IMR-90 (cell line): Measurements from ENCODE around the gene TTC28.

Source experiments
- BHLHE40 ChIP-seq: fragments of 150-350 bp; IDR thresholded peaks from 2 replicates; pipeline ENCODE4 v1.6.1; 2016; ENCODE audit warnings: mild to moderate bottlenecking, low read depth, low read length
- CHD1 ChIP-seq: IDR thresholded peaks from 2 replicates; pipeline ENCODE4 v1.6.1; 2012; ENCODE audit warnings: low read depth, low read length, improper control_type of control experiment
- CTCF ChIP-seq: conservative IDR thresholded peaks from 2 replicates; pipeline ENCODE4 v1.5.1; 2012; ENCODE audit warnings: mild to moderate bottlenecking, low read depth, low read length, improper control_type of control experiment
- ELK1 ChIP-seq: fragments of 150-350 bp; IDR thresholded peaks from 2 replicates; pipeline ENCODE4 v1.6.1; 2016; ENCODE audit warnings: low read depth, mild to moderate bottlenecking, low read length, moderate library complexity, borderline replicate concordance
- MAFK ChIP-seq: IDR thresholded peaks from 2 replicates; pipeline ENCODE4 v1.6.1; 2012; ENCODE audit warnings: low read depth, low read length, improper control_type of control experiment
- MXI1 ChIP-seq: IDR thresholded peaks from 2 replicates; pipeline ENCODE4 v1.6.1; 2012; ENCODE audit warnings: low read depth, mild to moderate bottlenecking, low read length, moderate library complexity, borderline replicate concordance
- POLR2A ChIP-seq: IDR thresholded peaks from 2 replicates; pipeline ENCODE4 v1.6.1; 2012; ENCODE audit warnings: mild to moderate bottlenecking, low read depth, low read length
- RAD21 ChIP-seq: IDR thresholded peaks from 2 replicates; pipeline ENCODE4 v1.6.1; 2012; ENCODE audit warnings: low read length, improper control_type of control experiment
- RCOR1 ChIP-seq: IDR thresholded peaks from 2 replicates; pipeline ENCODE4 v1.6.1; 2012; ENCODE audit warnings: mild to moderate bottlenecking, low read length, improper control_type of control experiment; ENCODE audit not compliant: insufficient replicate concordance
- RFX5 ChIP-seq: IDR thresholded peaks from 2 replicates; pipeline ENCODE4 v1.8.0; 2012; ENCODE audit warnings: low read depth, mild to moderate bottlenecking, low read length, moderate library complexity
- SMC3 ChIP-seq: fragments of 150-350 bp; IDR thresholded peaks from 2 replicates; pipeline ENCODE4 v1.6.1; 2016; ENCODE audit warnings: low read depth, mild to moderate bottlenecking, antibody characterized with exemption, low read length, moderate library complexity
- USF2 ChIP-seq: fragments of 150-350 bp; IDR thresholded peaks from 2 replicates; pipeline ENCODE4 v1.6.1; 2017; ENCODE audit warnings: mild to moderate bottlenecking, antibody characterized with exemption, low read length, low read depth

GRCh38 chr22:27978802-27979201 is 700.8 kb downstream of the TTC28 start:
- TF ChIP-seq CTCF, result no peak
- no peak for TF ChIP-seq POLR2A
- TF ChIP-seq MAFK, result no peak
- no peak for TF ChIP-seq BHLHE40
- no peak for TF ChIP-seq SMC3
- TF ChIP-seq CHD1, result no peak
- no peak for TF ChIP-seq RCOR1
- TF ChIP-seq MXI1, result no peak
- no peak for TF ChIP-seq RFX5
- no peak for TF ChIP-seq USF2
- no peak for TF ChIP-seq RAD21
- no peak for TF ChIP-seq ELK1
